Subcutaneous adipose tissue (tissue), 4 donors: Measurements from ENCODE around the gene ANXA3. TPM values are rescaled to one million over a fixed set of nuclear protein-coding genes. Genes with fewer than 3 reads are reported as not detected.

Experiments used
- CTCF ChIP-seq: fragments of 450-650 bp; IDR thresholded peaks from one replicate; pipeline ENCODE4 v1.5.1; 2016; ENCODE audit warnings: low read depth, mild to moderate bottlenecking, control low read depth, antibody characterized with exemption, moderate library complexity
- total RNA-seq, 4 donors: library from RNA; depleted of rRNA; stranded (reverse); fragments of >200 nt; gene quantifications; one replicate each; pipeline ENCODE4 v1.1.0, GENCODE V29; 2016

Gene ANXA3
- total RNA-seq, 4 donors from 2014 or later: 11.4 to 143 (median 66.1) TPM

GRCh38 chr4:78627046-78627965 is 75.7 kb downstream of the ANXA3 start:
- TF ChIP-seq CTCF: no peak

GRCh38 chr4:78627966-78628678 is 76.6 kb downstream of the ANXA3 start:
- no peak for TF ChIP-seq CTCF

- no peak for TF ChIP-seq CTCF
Measured at GRCh38 chr4:78629991-78630541, 78.5 kb downstream of the ANXA3 start.

- no peak for TF ChIP-seq CTCF
Measured at GRCh38 chr4:78630615-78631014, 79.0 kb downstream of the ANXA3 start.

GRCh38 chr4:78634011-78634664 is 82.6 kb downstream of the ANXA3 start:
- no peak for TF ChIP-seq CTCF

GRCh38 chr4:78638337-78639172 is 87.0 kb downstream of the ANXA3 start:
- no peak for TF ChIP-seq CTCF
